Keratinocyte (primary cell): ENCODE measurements around the gene ICE2.

Experiments used
- EZH2 ChIP-seq: IDR thresholded peaks from one replicate; pipeline ENCODE4 v1.6.1; 2012; ENCODE audit warnings: inconsistent platforms, mild to moderate bottlenecking, low read length, moderate library complexity
- TF ChIP-seq, protein P1 (sequence below), 3 experiments: IDR thresholded peaks in 1 of 3; conservative IDR thresholded peaks in 1 of 3; optimal IDR thresholded peaks in 1 of 3; 2 replicates in 2 of 3; 3 replicates in 1 of 3; pipeline versions ENCODE3 to v1.5.1; 2011; ENCODE audit warnings: low read length in 3 of 3, mild to moderate bottlenecking in 3 of 3, moderate library complexity in 2 of 3, control low read depth in 1 of 3, inconsistent platforms in 1 of 3; ENCODE audit not compliant: insufficient read depth in 2 of 3; ENCODE audit errors: extremely low read depth in 1 of 3

DNA sequence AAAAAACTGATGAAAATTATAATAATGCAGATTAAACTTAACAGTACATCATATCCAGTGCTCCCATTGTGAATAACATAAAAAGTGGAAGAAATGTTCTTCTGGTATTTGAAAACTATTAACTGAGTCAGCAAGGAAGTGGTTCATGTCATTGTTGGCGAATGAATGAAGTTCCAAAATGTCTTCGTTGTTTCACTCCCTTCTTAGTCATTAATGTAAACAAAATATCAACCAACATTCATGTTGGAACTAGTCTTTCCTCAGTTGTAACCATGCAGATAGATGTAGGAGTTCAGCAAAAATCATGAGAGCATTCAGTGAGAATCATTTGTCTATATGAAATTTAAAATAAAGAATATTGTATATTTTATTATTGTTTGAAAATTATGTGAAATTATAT is 44.1 kb upstream of the ICE2 start:
- TF ChIP-seq, protein P1, sequence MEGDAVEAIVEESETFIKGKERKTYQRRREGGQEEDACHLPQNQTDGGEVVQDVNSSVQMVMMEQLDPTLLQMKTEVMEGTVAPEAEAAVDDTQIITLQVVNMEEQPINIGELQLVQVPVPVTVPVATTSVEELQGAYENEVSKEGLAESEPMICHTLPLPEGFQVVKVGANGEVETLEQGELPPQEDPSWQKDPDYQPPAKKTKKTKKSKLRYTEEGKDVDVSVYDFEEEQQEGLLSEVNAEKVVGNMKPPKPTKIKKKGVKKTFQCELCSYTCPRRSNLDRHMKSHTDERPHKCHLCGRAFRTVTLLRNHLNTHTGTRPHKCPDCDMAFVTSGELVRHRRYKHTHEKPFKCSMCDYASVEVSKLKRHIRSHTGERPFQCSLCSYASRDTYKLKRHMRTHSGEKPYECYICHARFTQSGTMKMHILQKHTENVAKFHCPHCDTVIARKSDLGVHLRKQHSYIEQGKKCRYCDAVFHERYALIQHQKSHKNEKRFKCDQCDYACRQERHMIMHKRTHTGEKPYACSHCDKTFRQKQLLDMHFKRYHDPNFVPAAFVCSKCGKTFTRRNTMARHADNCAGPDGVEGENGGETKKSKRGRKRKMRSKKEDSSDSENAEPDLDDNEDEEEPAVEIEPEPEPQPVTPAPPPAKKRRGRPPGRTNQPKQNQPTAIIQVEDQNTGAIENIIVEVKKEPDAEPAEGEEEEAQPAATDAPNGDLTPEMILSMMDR (optimal IDR thresholded peaks at IDR 0.05 in 1 of 3, IDR thresholded peaks at IDR 0.05 in 1 of 3, conservative IDR thresholded peaks at IDR 0.05 in 1 of 3; ENCODE audit: extremely low read depth in 1 of 3, insufficient read depth in 2 of 3, low read length in 3 of 3) = no peak
- TF ChIP-seq EZH2 = no peak
